BJ (cell line): ENCODE measurements around the gene VSIG2. TPM values are rescaled to one million over a fixed set of nuclear protein-coding genes. Genes with fewer than 3 reads are reported as not detected.
A peak's percentile ranks its signal among the peaks of the same experiment; 100 is the strongest.

Experiments
- CTCF ChIA-PET: fragments of 350-600 bp; formaldehyde crosslinking; extraction: SDS; loops from one replicate; lab custom pipeline; 2021; ENCODE audit warnings: antibody characterized with exemption, inconsistent platforms; lab: Yijun Ruan, JAX
- POLR2A ChIA-PET: fragments of 300-600 bp; sonication (Branson Sonifier 250); formaldehyde crosslinking; extraction: SDS; loops from one replicate; lab custom pipeline; 2021; ENCODE audit warnings: antibody characterized with exemption; lab: Charles Lee
- DNase-seq: peaks from one replicate; pipeline ENCODE4 v3.0.0-alpha.2; 2011; ENCODE audit warnings: low read depth
- H3K27me3 ChIP-seq: 2 replicates; pipeline ENCODE4 v1.6.0; 2011; ENCODE audit warnings: low read length; ENCODE audit not compliant: control insufficient read depth, insufficient read depth
- H3K36me3 ChIP-seq: 2 replicates; pipeline ENCODE4 v1.5.1; 2011; ENCODE audit warnings: low read length; ENCODE audit not compliant: control insufficient read depth, insufficient read depth
- H3K4me3 ChIP-seq: 2 replicates; pipeline ENCODE4 v1.5.1; 2011; ENCODE audit warnings: low read depth, mild to moderate bottlenecking, control low read depth, low read length
- CTCF ChIP-seq: IDR thresholded peaks from 2 replicates; pipeline ENCODE4 v1.5.1; 2011; ENCODE audit warnings: low read depth, mild to moderate bottlenecking, control low read depth, inconsistent platforms, low read length, moderate library complexity; ENCODE audit not compliant: insufficient read depth
- polyA minus RNA-seq: library from RNA; depleted of rRNA, polyadenylated mRNA; stranded (reverse); fragments of >200 nt; gene quantifications from 2 replicates; pipeline ENCODE4 v1.2.3, GENCODE V29; 2011; rRNA and poly(A)+ RNA removed
- polyA plus RNA-seq: library from polyadenylated mRNA; depleted of rRNA; stranded (reverse); fragments of >200 nt; gene quantifications from 2 replicates; pipeline ENCODE4 v1.2.3, GENCODE V29; 2011; rRNA removed

The VSIG2 gene
- polyA plus RNA-seq (not detected in 2 replicates), polyA minus RNA-seq (not detected in 2 replicates)

- ChIA-PET CTCF (interaction anchor here (0.6 to 3.5 kb wide), 4 partner anchors 11 to 1877 kb away, joined by 3 to 28 read pairs (median 3); partner anchors contain the start of gene ESAM), POLR2A (no interaction called here)
- no peak for DNase-seq
- Histone ChIP-seq H3K4me3 (no peak within 1 kb of the TSS), H3K27me3 (peaks cover 18% of the 10 kb centered on the region), H3K36me3 (no peaks in the 10 kb centered on the region)
- no peak for TF ChIP-seq CTCF
Observed at GRCh38 chr11:124751741-124752470, at the start of gene VSIG2. VSIG2 (minus strand) TSS chr11:124752255; CDS start chr11:124752137, 118 bp downstream.

GRCh38 chr11:124801014-124801413, 49.0 kb upstream of the VSIG2 start:
- H3K27me3 ChIP-seq, result no peaks in the 10 kb centered on the region
- no peaks in the 10 kb centered on the region for H3K36me3 ChIP-seq
- H3K4me3 ChIP-seq, result peak overlapping the region; percentile 89
- ChIA-PET POLR2A (interaction anchor here (0.6 kb wide), 1 partner anchor 53 kb away, joined by 8 read pairs; no protein-coding TSS in a partner anchor), CTCF (interaction anchor here (1.1 to 6.1 kb wide), 7 partner anchors 13 to 130 kb away, joined by 3 to 41 read pairs (median 6); partner anchors contain the start of gene NRGN)
- no peak for TF ChIP-seq CTCF
- no peak for DNase-seq

GRCh38 chr11:124800226-124800929, 48.3 kb upstream of the VSIG2 start, which contains the start of gene MSANTD2:
MSANTD2 (minus strand) TSS chr11:124800406; CDS start chr11:124800380, 26 bp downstream.
- POLR2A ChIA-PET, result interaction anchor here (0.6 kb wide), 1 partner anchor 126 kb away, joined by 4 read pairs; the partner anchor contains the start of gene SPA17
- DNase-seq, result no peak
- CTCF ChIA-PET, result interaction anchor here (0.7 to 6.1 kb wide), 7 partner anchors 13 to 136 kb away, joined by 3 to 41 read pairs (median 6); no protein-coding TSS in a partner anchor
- no peaks in the 10 kb centered on the region for H3K27me3 ChIP-seq
- no peaks in the 10 kb centered on the region for H3K36me3 ChIP-seq
- TF ChIP-seq CTCF, result no peak
- H3K4me3 ChIP-seq, result peak within 1 kb of the TSS; percentile 89

GRCh38 chr11:124799348-124800225, 47.5 kb upstream of the VSIG2 start:
- no peaks in the 10 kb centered on the region for H3K36me3 ChIP-seq
- no peak for DNase-seq
- POLR2A ChIA-PET, result interaction anchor here (0.6 to 1.0 kb wide), 2 partner anchors 126 kb away, joined by 3 to 4 read pairs; partner anchors contain the start of gene SPA17
- H3K4me3 ChIP-seq, result peak overlapping the region; percentile 89
- CTCF ChIA-PET, result interaction anchor here (0.7 to 6.1 kb wide), 12 partner anchors 9 to 155 kb away, joined by 3 to 41 read pairs (median 4); no protein-coding TSS in a partner anchor
- no peaks in the 10 kb centered on the region for H3K27me3 ChIP-seq
- TF ChIP-seq CTCF, result no peak
